ENCODE data around the gene LRRC4C.

GRCh38 chr11:40228662-40229061, 1230.8 kb downstream of the LRRC4C start:
- TF ChIP-seq CTCF (IDR thresholded peaks at IDR 0.05) (no peak), POLR2A (IDR thresholded peaks at IDR 0.05) (no peak)

Data from heart left ventricle (tissue), 13 donors.